A549 (cell line): ENCODE results near the gene MAGEA9B. TPM values are rescaled to one million over a fixed set of nuclear protein-coding genes. Genes with fewer than 3 reads are reported as not detected.
A peak's percentile ranks its signal among the peaks of the same experiment; 100 is the strongest.
"Not testable (repeated sequence)": the region's sequence is repeated elsewhere in the genome, so short reads cannot be mapped to it uniquely, and the experiment has no call there.

ENCODE experiments used
- ATAC-seq, 2 experiments: fragments of 200-7000 bp in 1 of 2; fragments of >200 bp in 1 of 2; cut with Nextera tagmentation in 1 of 2; cut with Tn5 transposase in 1 of 2; 3 replicates each; pipeline versions ENCODE4 v1.8.0 to v1.9.1; 2018 to 2020; ENCODE audit warnings: mild to moderate bottlenecking in 1 of 2, moderate library complexity in 1 of 2
- CTCF ChIA-PET: fragments of 300-600 bp; sonication (Branson Sonifier 250); formaldehyde crosslinking; extraction: SDS; loops from one replicate; lab custom pipeline; 2021; ENCODE audit warnings: antibody characterized with exemption, inconsistent platforms; lab: Yijun Ruan, JAX
- POLR2A ChIA-PET: fragments of 350-600 bp; formaldehyde crosslinking; extraction: SDS; loops from one replicate; lab custom pipeline; 2021; ENCODE audit warnings: antibody characterized with exemption, inconsistent platforms; lab: Yijun Ruan, JAX
- DNase-seq, 2 experiments: peaks; one replicate each; pipeline versions ENCODE4 v3.0.0 to v3.0.0-alpha.2; 2011 to 2016; ENCODE audit warnings: low read depth in 1 of 2, low spot score in 1 of 2
- FAIRE-seq: peaks from 2 replicates; lab custom pipeline; 2011; peaks lifted over from hg19 to GRCh38; lab: Jason Lieb, UNC
- H3K27ac ChIP-seq, 2 experiments: fragments of >200 bp; sonication (Bioruptor Twin); formaldehyde crosslinking; 3 replicates each; pipeline ENCODE4 v1.5.1; 2016 to 2017
- H3K4me1 ChIP-seq: fragments of >200 bp; sonication (Bioruptor Twin); formaldehyde crosslinking; 3 replicates; pipeline ENCODE4 v1.6.1; 2016
- H3K4me2 ChIP-seq: fragments of >200 bp; sonication (Bioruptor Twin); formaldehyde crosslinking; 3 replicates; pipeline ENCODE4 v1.6.1; 2016
- H3K4me3 ChIP-seq: fragments of >200 bp; sonication (Bioruptor Twin); formaldehyde crosslinking; 3 replicates; pipeline ENCODE4 v1.5.1; 2016
- H3K9me3 ChIP-seq: fragments of >200 bp; sonication (Bioruptor Twin); formaldehyde crosslinking; 3 replicates; pipeline ENCODE4 v1.6.1; 2016
- ATOH8 ChIP-seq: fragments of 250-450 bp; sonication (Bioruptor Pico); IDR thresholded peaks from 2 replicates; pipeline ENCODE4 v1.5.0; 2020; ENCODE audit warnings: low read depth, mild to moderate bottlenecking, moderate library complexity
- BCL3 ChIP-seq: fragments of >200 bp; sonication (Bioruptor Twin); formaldehyde crosslinking; IDR thresholded peaks from 3 replicates; pipeline ENCODE4 v1.6.1; 2016
- BHLHE40 ChIP-seq: IDR thresholded peaks from 2 replicates; pipeline ENCODE4 v1.6.1; 2012; ENCODE audit warnings: low read depth, low read length, inconsistent platforms
- CBX2 ChIP-seq: fragments of 200-600 bp; sonication (generic); IDR thresholded peaks from 2 replicates; pipeline ENCODE4 v1.6.1; 2016; ENCODE audit warnings: low read depth, mild to moderate bottlenecking, borderline replicate concordance
- CEBPB ChIP-seq, 2 experiments: fragments of >200 bp in 1 of 2; sonication (Bioruptor Twin) in 1 of 2; formaldehyde crosslinking in 1 of 2; IDR thresholded peaks; 2 replicates each; pipeline ENCODE4 v1.6.1; 2012 to 2016
- CHD4 ChIP-seq: fragments of 200-600 bp; sonication (generic); IDR thresholded peaks from 2 replicates; pipeline ENCODE4 v1.6.1; 2016; ENCODE audit warnings: antibody characterized with exemption, mild to moderate bottlenecking, borderline replicate concordance
- E2F6 ChIP-seq: IDR thresholded peaks from 2 replicates; pipeline ENCODE4 v1.6.1; 2012; ENCODE audit warnings: low read depth, borderline replicate concordance
- EHMT2 ChIP-seq: fragments of 200-600 bp; sonication (generic); IDR thresholded peaks from 2 replicates; pipeline ENCODE4 v1.6.1; 2016; ENCODE audit warnings: antibody characterized with exemption, low read depth, mild to moderate bottlenecking, moderate library complexity
- GATA3 ChIP-seq: IDR thresholded peaks from 2 replicates; pipeline ENCODE4 v1.6.1; 2012; ENCODE audit warnings: borderline replicate concordance
- HOXB5 ChIP-seq: fragments of 250-450 bp; sonication (Bioruptor Pico); IDR thresholded peaks from 2 replicates; pipeline ENCODE4 v1.5.0; 2020; ENCODE audit warnings: mild to moderate bottlenecking, moderate library complexity
- JUN ChIP-seq, 2 experiments: fragments of >200 bp; sonication (Bioruptor Twin); formaldehyde crosslinking; IDR thresholded peaks; 2 replicates in 1 of 2; 3 replicates in 1 of 2; pipeline ENCODE4 v1.6.1; 2016 to 2017
- JUNB ChIP-seq: fragments of >200 bp; sonication (Bioruptor Twin); formaldehyde crosslinking; IDR thresholded peaks from 2 replicates; pipeline ENCODE4 v1.6.1; 2016
- MAFK ChIP-seq: fragments of 450-650 bp; IDR thresholded peaks from 2 replicates; pipeline ENCODE4 v1.6.1; 2014; ENCODE audit not compliant: partially characterized antibody
- MAX ChIP-seq: IDR thresholded peaks from 2 replicates; pipeline ENCODE4 v1.6.1; 2012
- MAZ ChIP-seq: fragments of 150-350 bp; IDR thresholded peaks from 2 replicates; pipeline ENCODE4 v1.6.1; 2014; ENCODE audit warnings: antibody characterized with exemption, low read depth, low read length, borderline replicate concordance
- NPAS2 ChIP-seq: fragments of 250-450 bp; sonication (Bioruptor Pico); IDR thresholded peaks from 2 replicates; pipeline ENCODE4 v1.8.0; 2022; ENCODE audit warnings: mild to moderate bottlenecking, moderate library complexity, borderline replicate concordance
- PHF8 ChIP-seq: fragments of 200-600 bp; sonication (generic); IDR thresholded peaks from 2 replicates; pipeline ENCODE4 v1.6.1; 2016; ENCODE audit warnings: low read depth, mild to moderate bottlenecking, antibody characterized with exemption, moderate library complexity, borderline replicate concordance
- POLR2A ChIP-seq: IDR thresholded peaks from 2 replicates; pipeline ENCODE4 v1.6.1; 2012; ENCODE audit warnings: mild to moderate bottlenecking, low read length
- POLR2AphosphoS2 ChIP-seq: conservative IDR thresholded peaks from 2 replicates; pipeline ENCODE4 v1.6.1; 2012; ENCODE audit warnings: low read length, improper control_type of control experiment, inconsistent platforms
- RCOR1 ChIP-seq: fragments of 150-350 bp; IDR thresholded peaks from 2 replicates; pipeline ENCODE4 v1.6.1; 2014; ENCODE audit warnings: antibody characterized with exemption, low read length, low read depth
- RNF2 ChIP-seq: fragments of 200-600 bp; sonication (generic); IDR thresholded peaks from 2 replicates; pipeline ENCODE4 v1.6.1; 2016; ENCODE audit warnings: low read depth, mild to moderate bottlenecking, antibody characterized with exemption, moderate library complexity, borderline replicate concordance
- SREBF2 ChIP-seq: fragments of 450-650 bp; IDR thresholded peaks from 2 replicates; pipeline ENCODE4 v1.6.1; 2014; ENCODE audit warnings: mild to moderate bottlenecking, moderate library complexity
- TFCP2L1 ChIP-seq: fragments of 250-450 bp; sonication (Bioruptor Pico); IDR thresholded peaks from 2 replicates; pipeline ENCODE4 v1.5.0; 2021; ENCODE audit warnings: mild to moderate bottlenecking
- TP53 ChIP-seq: fragments of 250-450 bp; sonication (Bioruptor Pico); IDR thresholded peaks from 2 replicates; pipeline ENCODE4 v1.5.0; 2021; ENCODE audit warnings: mild to moderate bottlenecking, moderate library complexity
- USF2 ChIP-seq: fragments of 450-650 bp; IDR thresholded peaks from 2 replicates; pipeline ENCODE4 v1.6.1; 2014; ENCODE audit warnings: antibody characterized with exemption
- ZC3H11A ChIP-seq: fragments of 450-650 bp; IDR thresholded peaks from 2 replicates; pipeline ENCODE4 v1.6.1; 2014; ENCODE audit warnings: antibody characterized with exemption, mild to moderate bottlenecking
- WGBS: methylation state at CpG from one replicate; pipeline ENCODE4 v1.1.6; 2017; ENCODE audit errors: missing lambda C conversion rate; 5-methylcytosine and 5-hydroxymethylcytosine counted together
- polyA minus RNA-seq: library from RNA; depleted of rRNA, polyadenylated mRNA; stranded (reverse); fragments of >200 nt; gene quantifications from 2 replicates; pipeline ENCODE4 v1.2.3, GENCODE V29; 2011; rRNA and poly(A)+ RNA removed
- polyA plus RNA-seq, 4 experiments: library from polyadenylated mRNA; depleted of rRNA in 3 of 4; stranded (reverse); fragments of >200 nt; fragmentation: RNase III in 1 of 4; extraction: RNeasy Plus Mini Kit Qiagen cat#74134 plus additional on column Dnase treatment in 1 of 4; gene quantifications; 2 replicates in 3 of 4; 3 replicates in 1 of 4; pipeline ENCODE4 v1.2.3, GENCODE V29; 2011 to 2017
- TF ChIP-seq, protein P1 (sequence below): fragments of >200 bp; sonication (Bioruptor Twin); formaldehyde crosslinking; IDR thresholded peaks from 2 replicates; pipeline ENCODE4 v1.6.1; 2016

The MAGEA9B gene, protein sequence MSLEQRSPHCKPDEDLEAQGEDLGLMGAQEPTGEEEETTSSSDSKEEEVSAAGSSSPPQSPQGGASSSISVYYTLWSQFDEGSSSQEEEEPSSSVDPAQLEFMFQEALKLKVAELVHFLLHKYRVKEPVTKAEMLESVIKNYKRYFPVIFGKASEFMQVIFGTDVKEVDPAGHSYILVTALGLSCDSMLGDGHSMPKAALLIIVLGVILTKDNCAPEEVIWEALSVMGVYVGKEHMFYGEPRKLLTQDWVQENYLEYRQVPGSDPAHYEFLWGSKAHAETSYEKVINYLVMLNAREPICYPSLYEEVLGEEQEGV
- 0.08 TPM in 1 of 2 replicates, not detected in the other for polyA plus RNA-seq (2011; rRNA removed)
- polyA plus RNA-seq (2012; cell fraction: cytosol; rRNA removed): 0.06 and 0.07 TPM in 2 replicates
- 0.06 and 0.32 TPM in 2 replicates for polyA plus RNA-seq (2012; cell fraction: nucleus; rRNA removed)
- polyA plus RNA-seq (2017; fragmentation: RNase III; extraction: RNeasy Plus Mini Kit Qiagen cat#74134 plus additional on column Dnase treatment): not detected in 3 replicates
- polyA minus RNA-seq: not detected in 2 replicates

DNA sequence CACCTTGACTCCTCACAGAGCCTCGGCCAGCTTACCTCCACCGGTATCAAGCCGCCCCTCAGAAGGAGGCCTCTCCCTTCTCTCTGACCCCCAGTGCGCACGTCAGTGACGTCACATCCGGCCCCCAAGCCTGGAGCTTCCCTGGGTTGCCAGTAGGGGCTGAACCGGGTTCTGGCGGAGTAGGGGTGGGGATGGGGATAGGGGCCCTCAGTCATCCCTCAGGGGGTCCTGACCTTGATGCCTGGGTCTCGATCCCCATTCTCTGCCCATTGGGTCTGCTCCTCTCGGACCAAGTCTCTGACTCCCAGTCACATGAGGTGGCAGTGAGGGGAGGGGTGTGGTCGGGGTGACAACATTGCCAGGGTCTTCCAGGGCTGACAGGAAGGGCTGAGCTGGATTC is at the start of gene MAGEA9B:
Gene MAGEA9B, minus strand, starts transcription at position 101 of the 400 bp plus-strand sequence. CDS start 4,280 bp downstream, outside the sequence.
- H3K9me3 ChIP-seq, DNase-seq, POLR2A ChIA-PET, H3K4me2 ChIP-seq, CTCF ChIA-PET, H3K27ac ChIP-seq, H3K4me3 ChIP-seq, H3K4me1 ChIP-seq, FAIRE-seq, ATAC-seq: not testable (repeated sequence)
- no CpG with 5 or more reads among the region's 12 CpGs for WGBS

DNA sequence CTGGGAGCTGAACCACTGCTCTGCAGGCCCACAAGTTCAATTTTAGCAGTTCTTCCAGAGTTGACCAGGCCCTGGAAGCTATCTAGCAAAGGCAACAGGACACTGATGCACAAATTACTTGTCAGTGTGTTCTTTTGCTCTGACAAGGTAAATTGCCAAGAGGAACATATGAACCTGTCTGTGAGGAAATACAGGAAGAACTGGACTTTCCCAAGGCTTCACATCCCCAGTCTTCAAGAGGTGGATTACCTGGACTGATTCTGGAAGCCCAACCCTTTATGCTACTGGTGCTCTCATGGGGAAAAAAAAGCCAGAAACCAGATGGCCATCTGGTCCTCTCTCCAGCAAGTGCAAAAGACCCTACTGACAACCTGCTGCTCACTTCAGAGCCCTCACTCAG is 46.3 kb upstream of the MAGEA9B start:
- ATAC-seq: no peak
- Histone ChIP-seq H3K4me2 (no peak overlapping the region), H3K9me3 (no peaks in the 10 kb centered on the region), H3K4me3 (no peak overlapping the region), H3K27ac (no peak overlapping the region), H3K4me1 (peaks cover 21% of the 10 kb centered on the region)
- CTCF ChIA-PET: no interaction called here
- POLR2A ChIA-PET: no interaction called here
- DNase-seq: no peak
- no peak for TF ChIP-seq MAFK
- TF ChIP-seq GATA3: no peak
- TF ChIP-seq USF2: no peak
- TF ChIP-seq RNF2: no peak
- no peak for TF ChIP-seq RCOR1
- no peak for TF ChIP-seq ATOH8 (CRISPR knock-in tag)
- TF ChIP-seq, all 56 proteins: peak for 0
- FAIRE-seq: no peak

DNA sequence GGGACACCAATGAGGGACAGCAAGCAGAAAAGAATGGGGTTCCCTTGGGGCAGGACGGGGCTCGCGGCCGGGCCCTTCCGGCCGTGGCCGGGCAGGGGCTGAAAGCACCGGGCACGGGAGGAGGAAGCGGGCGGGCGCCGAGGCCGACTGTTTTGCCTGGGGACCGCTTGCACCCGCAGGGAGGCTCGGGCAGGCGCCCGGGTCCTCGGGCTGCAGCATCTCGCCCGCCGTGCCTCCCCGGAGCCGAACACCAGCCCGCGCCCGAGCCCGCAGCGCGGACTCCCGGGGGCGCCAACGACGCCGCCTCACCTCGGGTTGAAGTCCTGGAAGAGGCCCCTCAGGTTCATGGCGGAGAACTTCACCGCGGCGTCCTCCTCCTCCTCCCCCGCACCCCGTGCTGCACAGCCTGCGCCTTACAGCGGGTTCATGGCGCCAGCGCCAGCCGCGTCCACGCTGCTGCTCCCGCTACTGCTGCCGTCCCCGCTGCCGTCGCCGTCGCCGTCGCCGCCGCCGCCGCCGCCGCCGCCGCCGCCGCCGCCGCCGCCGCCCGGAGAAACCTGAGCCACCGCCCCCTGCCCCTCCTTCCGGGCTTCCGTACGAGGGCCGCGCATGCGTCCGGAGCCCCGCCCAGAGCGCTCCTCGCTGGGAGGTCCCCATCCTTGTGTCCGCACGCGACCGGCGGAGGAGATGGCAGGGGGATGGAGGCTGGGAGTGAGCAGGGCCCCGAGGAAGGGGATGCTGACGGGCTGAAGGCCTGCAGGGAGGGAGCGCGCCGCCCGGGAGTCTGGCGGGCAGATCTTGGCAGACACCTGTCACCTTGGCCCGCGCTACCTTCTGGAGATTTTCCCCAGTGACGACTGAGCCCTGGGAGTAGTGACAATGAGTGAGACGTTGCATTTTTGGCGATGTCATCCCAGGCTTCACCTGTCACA is 44.2 kb upstream of the MAGEA9B start, which contains the start of gene TMEM185A:
Gene TMEM185A, minus strand, starts transcription at position 559 of the 932 bp plus-strand sequence. Its CDS starts 212 bp downstream, at position 347.
- POLR2A ChIA-PET: no interaction called here
- FAIRE-seq (no peak), DNase-seq (peak; percentile 38 to 57), ATAC-seq (peak; percentile 77 to 85)
- H3K4me1 ChIP-seq: peaks cover 24% of the 10 kb centered on the region
- H3K27ac ChIP-seq: peak within 1 kb of the TSS; percentile 77 to 91
- H3K4me3 ChIP-seq: peak within 1 kb of the TSS; percentile 87
- WGBS: 4% methylated on average over 26 of the region's 102 CpGs
- CTCF ChIA-PET: no interaction called here
- no peaks in the 10 kb centered on the region for H3K9me3 ChIP-seq
- H3K4me2 ChIP-seq: peak within 1 kb of the TSS; percentile 95
- TF ChIP-seq POLR2AphosphoS2 (no peak), JUN (IDR thresholded peaks at IDR 0.05) (peak in 1 of 2 experiments; percentile 57; a peak in 1 of 5 replicates), CBX2 (no peak), MAX (peak; percentile 55; the same call in 1 of the 2 replicates), ZC3H11A (no peak), SREBF2 (no peak), CEBPB (IDR thresholded peaks at IDR 0.05) (no peak), CHD4 (no peak), BHLHE40 (no peak), TFCP2L1 (CRISPR knock-in tag) (no peak), TP53 (CRISPR knock-in tag) (no peak), POLR2A (peak; percentile 56), JUNB (no peak), EHMT2 (no peak), MAZ (no peak), GATA3 (no peak), E2F6 (peak; percentile 66), HOXB5 (CRISPR knock-in tag) (no peak), PHF8 (peak; percentile 51; the same call in 1 of the 2 replicates), NPAS2 (CRISPR knock-in tag) (no peak), RNF2 (0 out of 2 replicates have a peak, but pooled peaks have one; percentile 35), BCL3 (no peak)
- TF ChIP-seq, protein P1, sequence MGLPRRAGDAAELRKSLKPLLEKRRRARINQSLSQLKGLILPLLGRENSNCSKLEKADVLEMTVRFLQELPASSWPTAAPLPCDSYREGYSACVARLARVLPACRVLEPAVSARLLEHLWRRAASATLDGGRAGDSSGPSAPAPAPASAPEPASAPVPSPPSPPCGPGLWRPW: no peak
